Fibroblast of villous mesenchyme (primary cell): ENCODE data around the gene IVD. TPM values are rescaled to one million over a fixed set of nuclear protein-coding genes. Genes with fewer than 3 reads are reported as not detected.

ENCODE experiments used
- DNase-seq: peaks from one replicate; pipeline ENCODE4 v3.0.0-alpha.2; 2010; ENCODE audit warnings: low read depth
- H3K4me3 ChIP-seq: 2 replicates; pipeline ENCODE4 v1.5.1; 2011; ENCODE audit warnings: low read depth, mild to moderate bottlenecking, low read length
- total RNA-seq: library from RNA; depleted of rRNA; stranded (reverse); fragments of >200 nt; gene quantifications from 2 replicates; pipeline ENCODE4 v1.2.3, GENCODE V29; 2012
- TF ChIP-seq, protein P1 (sequence below): IDR thresholded peaks from 2 replicates; pipeline ENCODE4 v1.5.1; 2012; ENCODE audit warnings: low read depth, mild to moderate bottlenecking, low read length; ENCODE audit not compliant: insufficient read depth

IVD gene
- total RNA-seq, 1 donor, result 40.2 TPM

DNA sequence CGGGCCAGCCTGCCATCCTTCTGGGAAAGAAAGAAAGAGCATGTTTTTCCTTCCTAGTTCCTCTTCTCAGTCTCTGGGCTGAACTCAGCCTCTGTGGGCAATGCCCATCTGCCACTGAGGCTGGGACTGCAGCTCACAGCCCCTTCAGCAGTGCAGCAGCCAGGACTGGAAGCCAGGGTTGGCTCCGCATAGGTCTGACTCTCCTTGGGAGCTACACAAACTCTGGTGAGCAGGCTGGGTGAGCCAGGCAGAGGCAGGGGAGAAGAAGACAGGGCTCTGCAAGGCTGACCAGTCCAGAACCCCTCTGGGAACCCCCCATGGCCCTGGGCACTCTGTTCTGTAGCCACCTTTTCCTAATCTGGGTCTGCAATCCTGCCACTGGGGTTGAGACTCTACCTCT is 44.0 kb upstream of the IVD start:
- DNase-seq, result no peak
- TF ChIP-seq, protein P1, sequence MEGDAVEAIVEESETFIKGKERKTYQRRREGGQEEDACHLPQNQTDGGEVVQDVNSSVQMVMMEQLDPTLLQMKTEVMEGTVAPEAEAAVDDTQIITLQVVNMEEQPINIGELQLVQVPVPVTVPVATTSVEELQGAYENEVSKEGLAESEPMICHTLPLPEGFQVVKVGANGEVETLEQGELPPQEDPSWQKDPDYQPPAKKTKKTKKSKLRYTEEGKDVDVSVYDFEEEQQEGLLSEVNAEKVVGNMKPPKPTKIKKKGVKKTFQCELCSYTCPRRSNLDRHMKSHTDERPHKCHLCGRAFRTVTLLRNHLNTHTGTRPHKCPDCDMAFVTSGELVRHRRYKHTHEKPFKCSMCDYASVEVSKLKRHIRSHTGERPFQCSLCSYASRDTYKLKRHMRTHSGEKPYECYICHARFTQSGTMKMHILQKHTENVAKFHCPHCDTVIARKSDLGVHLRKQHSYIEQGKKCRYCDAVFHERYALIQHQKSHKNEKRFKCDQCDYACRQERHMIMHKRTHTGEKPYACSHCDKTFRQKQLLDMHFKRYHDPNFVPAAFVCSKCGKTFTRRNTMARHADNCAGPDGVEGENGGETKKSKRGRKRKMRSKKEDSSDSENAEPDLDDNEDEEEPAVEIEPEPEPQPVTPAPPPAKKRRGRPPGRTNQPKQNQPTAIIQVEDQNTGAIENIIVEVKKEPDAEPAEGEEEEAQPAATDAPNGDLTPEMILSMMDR, result no peak
- no peak overlapping the region for H3K4me3 ChIP-seq

GRCh38 chr15:40363611-40364010 is 42.0 kb upstream of the IVD start:
- no peak for DNase-seq
- TF ChIP-seq, protein P1, result no peak
- no peak overlapping the region for H3K4me3 ChIP-seq

DNA sequence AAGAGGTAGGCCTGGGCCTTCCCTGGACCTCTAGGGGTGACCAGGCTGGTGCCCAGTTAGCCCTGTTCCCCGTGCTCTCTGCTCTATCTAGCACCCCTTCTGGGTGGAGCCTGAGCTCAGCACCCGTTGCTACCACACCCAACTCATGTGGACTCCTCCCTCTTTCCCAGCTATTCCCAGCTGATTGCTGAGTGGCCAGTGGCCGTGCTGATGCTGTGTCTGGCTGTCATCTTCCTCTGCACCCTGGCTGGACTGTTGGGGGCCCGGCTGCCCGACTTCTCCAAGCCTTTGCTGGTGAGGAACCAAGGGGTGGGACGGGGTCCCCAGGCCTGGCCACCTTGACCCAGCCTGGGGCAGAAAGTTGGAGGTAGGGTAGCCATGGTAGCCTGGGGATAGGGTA is 41.3 kb upstream of the IVD start:
- no peak for DNase-seq
- TF ChIP-seq, protein P1, result no peak
- no peak overlapping the region for H3K4me3 ChIP-seq

- no peak overlapping the region for H3K4me3 ChIP-seq
- TF ChIP-seq, protein P1, result no peak
- DNase-seq, result no peak
These were observed 40.6 kb upstream of the IVD start for GRCh38 chr15:40365016-40365415.

- DNase-seq, result no peak
- TF ChIP-seq, protein P1, result no peak
These were observed 39.8 kb upstream of the IVD start for GRCh38 chr15:40365624-40366456.

GRCh38 chr15:40366457-40367370 is 38.9 kb upstream of the IVD start:
- no peak overlapping the region for H3K4me3 ChIP-seq
- DNase-seq, result no peak
- TF ChIP-seq, protein P1, result no peak

More at GRCh38 chr15:40365624-40366456, 39.8 kb upstream of the IVD start:
- H3K4me3 ChIP-seq, result no peak overlapping the region
